Trophoblast cell (in vitro differentiated cells and primary cell): Measurements from ENCODE around the gene DUS2. TPM values are rescaled to one million over a fixed set of nuclear protein-coding genes. Genes with fewer than 3 reads are reported as not detected.

Experiments
- DNase-seq, 2 donors: peaks; one replicate each; pipeline ENCODE4 v3.0.0-alpha.2; 2016
- H2AFZ ChIP-seq: 2 replicates; pipeline ENCODE4 v1.6.1; 2013; ENCODE audit warnings: low read length, moderate library complexity, mild to moderate bottlenecking; ENCODE audit not compliant: insufficient read depth, poor library complexity
- H2AK5ac ChIP-seq: 2 replicates; pipeline ENCODE4 v1.6.1; 2013; ENCODE audit warnings: mild to moderate bottlenecking, low read length
- H2BK120ac ChIP-seq: 2 replicates; pipeline ENCODE4 v1.6.1; 2013; ENCODE audit warnings: low read length, mild to moderate bottlenecking, moderate library complexity; ENCODE audit not compliant: insufficient read depth, poor library complexity
- H2BK12ac ChIP-seq: 2 replicates; pipeline ENCODE4 v1.6.1; 2013; ENCODE audit warnings: mild to moderate bottlenecking, low read length, moderate library complexity
- H2BK5ac ChIP-seq: 2 replicates; pipeline ENCODE4 v1.6.1; 2013; ENCODE audit warnings: low read length, low read depth, moderate library complexity, mild to moderate bottlenecking; ENCODE audit not compliant: poor library complexity
- H3K14ac ChIP-seq: 2 replicates; pipeline ENCODE4 v1.6.1; 2013; ENCODE audit warnings: mild to moderate bottlenecking, low read length
- H3K18ac ChIP-seq: 2 replicates; pipeline ENCODE4 v1.6.1; 2013; ENCODE audit warnings: mild to moderate bottlenecking, low read length
- H3K23ac ChIP-seq: 2 replicates; pipeline ENCODE4 v1.6.1; 2013; ENCODE audit warnings: low read length
- H3K27ac ChIP-seq: 2 replicates; pipeline ENCODE4 v1.5.1; 2013; ENCODE audit warnings: low read depth, mild to moderate bottlenecking, inconsistent platforms, low read length, moderate library complexity
- H3K27me3 ChIP-seq: 2 replicates; pipeline ENCODE4 v1.6.1; 2013; ENCODE audit warnings: inconsistent platforms, mild to moderate bottlenecking, low read length, moderate library complexity; ENCODE audit not compliant: insufficient read depth
- H3K36me3 ChIP-seq, 2 experiments: 1 replicate in 1 of 2; 2 replicates in 1 of 2; pipeline ENCODE4 v1.6.1; 2013; ENCODE audit warnings: low read length in 2 of 2, mild to moderate bottlenecking in 2 of 2, moderate library complexity in 1 of 2; ENCODE audit not compliant: insufficient read depth in 2 of 2, control insufficient read depth in 1 of 2
- H3K4ac ChIP-seq: 2 replicates; pipeline ENCODE4 v1.6.1; 2013; ENCODE audit warnings: low read depth, mild to moderate bottlenecking, low read length, moderate library complexity
- H3K4me1 ChIP-seq, 2 experiments: 1 replicate in 1 of 2; 2 replicates in 1 of 2; pipeline ENCODE4 v1.6.1; 2013; ENCODE audit warnings: low read length in 2 of 2, mild to moderate bottlenecking in 2 of 2, moderate library complexity in 1 of 2; ENCODE audit not compliant: insufficient read depth in 2 of 2, control insufficient read depth in 1 of 2
- H3K4me2 ChIP-seq: 2 replicates; pipeline ENCODE4 v1.6.1; 2013; ENCODE audit warnings: inconsistent platforms, mild to moderate bottlenecking, low read length, moderate library complexity
- H3K4me3 ChIP-seq: 2 replicates; pipeline ENCODE4 v1.5.1; 2013; ENCODE audit warnings: mild to moderate bottlenecking, low read depth, low read length, inconsistent platforms
- H3K79me1 ChIP-seq: one replicate; pipeline ENCODE4 v1.6.1; 2013; ENCODE audit warnings: low read length
- H3K79me2 ChIP-seq: 2 replicates; pipeline ENCODE4 v1.6.1; 2013; ENCODE audit warnings: low read length, mild to moderate bottlenecking; ENCODE audit not compliant: control insufficient read depth, insufficient read depth, poor library complexity
- H3K9ac ChIP-seq: 2 replicates; pipeline ENCODE4 v1.6.1; 2013; ENCODE audit warnings: mild to moderate bottlenecking, low read length
- H3K9me3 ChIP-seq: 2 replicates; pipeline ENCODE4 v1.6.1; 2013; ENCODE audit warnings: low read depth, mild to moderate bottlenecking, control low read depth, inconsistent platforms, low read length; ENCODE audit not compliant: insufficient read depth
- H4K12ac ChIP-seq: 2 replicates; pipeline ENCODE4 v1.6.1; 2013; ENCODE audit warnings: low read depth, mild to moderate bottlenecking, low read length, moderate library complexity
- H4K8ac ChIP-seq: 2 replicates; pipeline ENCODE4 v1.6.1; 2013; ENCODE audit warnings: low read depth, mild to moderate bottlenecking, low read length, moderate library complexity
- H4K91ac ChIP-seq: one replicate; pipeline ENCODE4 v1.6.1; 2013; ENCODE audit warnings: low read depth, mild to moderate bottlenecking, low read length, moderate library complexity
- WGBS: extraction: QIAGEN DNeasy Blood & Tissue Kit; methylation state at CpG from one replicate; pipeline ENCODE4 v1.1.7; 2013; ENCODE audit warnings: missing lambda C conversion rate; ENCODE audit not compliant: insufficient read length, insufficient coverage; ENCODE audit errors: extremely low coverage; 5-methylcytosine and 5-hydroxymethylcytosine counted together
- polyA plus RNA-seq: library from polyadenylated mRNA; stranded (reverse); fragments of 200-250 nt; gene quantifications from 2 replicates; pipeline ENCODE4 v1.2.3, GENCODE V29; 2013

The DUS2 gene
- polyA plus RNA-seq, result 7.3 and 7.7 TPM in 2 replicates

- H3K4me1 ChIP-seq, result peaks cover 9 to 10% of the 10 kb centered on the region in 2 experiments
- H3K79me1 ChIP-seq, result peaks cover 11% of the 10 kb centered on the region
- peak within 1 kb of the TSS; percentile 33 for H3K27ac ChIP-seq
- peak within 1 kb of the TSS; percentile 98 for H4K12ac ChIP-seq
- H3K36me3 ChIP-seq, result peaks cover 3 to 7% of the 10 kb centered on the region in 2 experiments
- no peaks in the 10 kb centered on the region for H3K27me3 ChIP-seq
- no peaks in the 10 kb centered on the region for H3K9me3 ChIP-seq
- peaks cover 10% of the 10 kb centered on the region for H3K79me2 ChIP-seq
- peak within 1 kb of the TSS; percentile 90 for H3K4ac ChIP-seq
- peak within 1 kb of the TSS; percentile 97 for H3K4me3 ChIP-seq
- peak within 1 kb of the TSS; percentile 97 for H3K4me2 ChIP-seq
- peak within 1 kb of the TSS; percentile 94 for H3K14ac ChIP-seq
- H3K23ac ChIP-seq, result no peak within 1 kb of the TSS
- peak within 1 kb of the TSS; percentile 86 for H4K91ac ChIP-seq
- H2BK5ac ChIP-seq, result peak within 1 kb of the TSS; percentile 71
- no peak within 1 kb of the TSS for H2BK12ac ChIP-seq
- H3K9ac ChIP-seq, result peak within 1 kb of the TSS; percentile 96
- peak; percentile 91 to 97 for DNase-seq
- no CpG with 5 or more reads among the region's 84 CpGs for WGBS
- H2BK120ac ChIP-seq, result peak within 1 kb of the TSS; percentile 79
- H2AK5ac ChIP-seq, result peak within 1 kb of the TSS; percentile 75
- peak within 1 kb of the TSS; percentile 99 for H4K8ac ChIP-seq
- peak within 1 kb of the TSS; percentile 99 for H2AFZ ChIP-seq
- H3K18ac ChIP-seq, result peak within 1 kb of the TSS; percentile 93
Measured at GRCh38 chr16:68022728-68023537, at the start of gene DUS2, which contains the start of gene DDX28. DUS2 (plus strand) TSS chr16:68023284; CDS start chr16:68038024, 14,740 bp downstream. DDX28 (minus strand) TSS chr16:68023232; CDS start chr16:68023202, 30 bp downstream.

GRCh38 chr16:67975321-67976105 is 47.6 kb upstream of the DUS2 start:
- no peak overlapping the region for H3K9ac ChIP-seq
- no peaks in the 10 kb centered on the region for H3K4me1 ChIP-seq

GRCh38 chr16:67976205-67976604 is 46.9 kb upstream of the DUS2 start:
- Histone ChIP-seq H3K9ac (no peak overlapping the region), H2AFZ (no peak overlapping the region), H3K27me3 (no peaks in the 10 kb centered on the region), H3K27ac (no peak overlapping the region), H3K4me3 (no peak overlapping the region), H3K36me3 (no peaks in the 10 kb centered on the region), H3K4me1 (no peaks in the 10 kb centered on the region), H3K14ac (no peak overlapping the region), H3K23ac (no peak overlapping the region), H3K4ac (no peak overlapping the region), H3K9me3 (peaks cover 3% of the 10 kb centered on the region), H2BK12ac (no peak overlapping the region), H3K4me2 (no peak overlapping the region), H2AK5ac (no peak overlapping the region), H3K18ac (no peak overlapping the region), H4K12ac (no peak overlapping the region), H2BK5ac (no peak overlapping the region), H3K79me2 (no peaks in the 10 kb centered on the region), H4K91ac (no peak overlapping the region), H3K79me1 (no peaks in the 10 kb centered on the region), H4K8ac (no peak overlapping the region), H2BK120ac (no peak overlapping the region)
- no peak for DNase-seq
- no CpG with 5 or more reads among the region's 2 CpGs for WGBS

More at GRCh38 chr16:67975321-67976105, 47.6 kb upstream of the DUS2 start:
- H3K9me3 ChIP-seq, result peaks cover 3% of the 10 kb centered on the region
- H3K4me2 ChIP-seq, result no peak overlapping the region
- H3K27me3 ChIP-seq, result no peaks in the 10 kb centered on the region
- WGBS, result no CpG with 5 or more reads among the region's 14 CpGs
- no peak overlapping the region for H3K14ac ChIP-seq
- H3K18ac ChIP-seq, result no peak overlapping the region
- no peak overlapping the region for H2BK12ac ChIP-seq
- H2AK5ac ChIP-seq, result no peak overlapping the region
- no peak overlapping the region for H2BK5ac ChIP-seq
- H2AFZ ChIP-seq, result no peak overlapping the region
- no peak overlapping the region for H4K12ac ChIP-seq
- H2BK120ac ChIP-seq, result no peak overlapping the region
- no peaks in the 10 kb centered on the region for H3K79me1 ChIP-seq
- DNase-seq, result no peak
- H4K8ac ChIP-seq, result no peak overlapping the region
- no peak overlapping the region for H3K4me3 ChIP-seq
- no peak overlapping the region for H3K4ac ChIP-seq
- no peak overlapping the region for H3K23ac ChIP-seq
- no peaks in the 10 kb centered on the region for H3K36me3 ChIP-seq
- no peaks in the 10 kb centered on the region for H3K79me2 ChIP-seq
- H4K91ac ChIP-seq, result no peak overlapping the region
- H3K27ac ChIP-seq, result no peak overlapping the region

- Histone ChIP-seq H3K27me3 (no peaks in the 10 kb centered on the region), H2AK5ac (no peak overlapping the region)
- WGBS, result no CpG with 5 or more reads among the region's 5 CpGs
Measured at GRCh38 chr16:67977005-67977404, 46.1 kb upstream of the DUS2 start.

More at GRCh38 chr16:67977005-67977404, 46.1 kb upstream of the DUS2 start:
- no peaks in the 10 kb centered on the region for H3K36me3 ChIP-seq
- DNase-seq, result no peak
- H3K4me2 ChIP-seq, result no peak overlapping the region
- H3K4ac ChIP-seq, result no peak overlapping the region
- no peaks in the 10 kb centered on the region for H3K4me1 ChIP-seq
- no peak overlapping the region for H3K4me3 ChIP-seq
- H2BK5ac ChIP-seq, result no peak overlapping the region
- H2BK120ac ChIP-seq, result no peak overlapping the region
- no peaks in the 10 kb centered on the region for H3K79me1 ChIP-seq
- H3K79me2 ChIP-seq, result no peaks in the 10 kb centered on the region
- H4K91ac ChIP-seq, result no peak overlapping the region
- no peak overlapping the region for H2AFZ ChIP-seq
- no peak overlapping the region for H3K9ac ChIP-seq
- no peak overlapping the region for H3K27ac ChIP-seq
- no peak overlapping the region for H4K12ac ChIP-seq
- H3K14ac ChIP-seq, result no peak overlapping the region
- H2BK12ac ChIP-seq, result no peak overlapping the region
- no peak overlapping the region for H4K8ac ChIP-seq
- no peak overlapping the region for H3K23ac ChIP-seq
- H3K9me3 ChIP-seq, result peaks cover 3% of the 10 kb centered on the region
- H3K18ac ChIP-seq, result no peak overlapping the region
